ENCODE data around the gene SPATA2. TPM values are rescaled to one million over a fixed set of nuclear protein-coding genes. Genes with fewer than 3 reads are reported as not detected.

SPATA2 gene
- total and polyA plus RNA-seq, 2 experiments from 2014 or later: 5.3 to 9.3 TPM

- Histone ChIP-seq H3K27me3 (ENCODE audit: insufficient read depth) (no peaks in the 10 kb centered on the region), H4K20me1 (replicated peaks; ENCODE audit: insufficient read depth) (peaks cover 34% of the 10 kb centered on the region), H3K79me2 (replicated peaks; ENCODE audit: insufficient read depth) (peaks cover 52% of the 10 kb centered on the region), H3K36me3 (ENCODE audit: insufficient read depth) (peaks cover 54% of the 10 kb centered on the region), H3K4me2 (no peak overlapping the region), H3K4me3 (no peak overlapping the region), H3K27ac (ENCODE audit: low read depth) (no peak overlapping the region), H3F3A (replicated peaks; ENCODE audit: low read depth) (0 out of 2 replicates have a peak, but pooled peaks cover 6% of the 10 kb centered on the region), H3K4me1 (ENCODE audit: insufficient read depth) (no peaks in the 10 kb centered on the region), H2AFZ (no peak overlapping the region), H3K9me2 (ENCODE audit: insufficient read depth) (no peaks in the 10 kb centered on the region)
- H3K4me1 Mint-ChIP-seq: no peaks in the 10 kb centered on the region; the same call in 2 of the 3 replicates
- ATAC-seq (no peak), DNase-seq (ENCODE audit: low spot score) (no peak)
- peaks cover 80% of the 10 kb centered on the region for H3K36me3 Mint-ChIP-seq (ENCODE audit: low read depth)
- H3K9me3 Mint-ChIP-seq: no peaks in the 10 kb centered on the region; the same call in 2 of the 3 replicates
- no peak overlapping the region for H3K4me3 Mint-ChIP-seq
- TF ChIP-seq CREB1 (CRISPR knock-in tag; IDR thresholded peaks at IDR 0.05; ENCODE audit: low read depth): no peak
- H3K27me3 Mint-ChIP-seq (ENCODE audit: insufficient read depth, low read depth, poor library complexity): peaks cover 6% of the 10 kb centered on the region
- H3K27ac Mint-ChIP-seq: no peak overlapping the region
These were observed 30.6 kb upstream of the SPATA2 start for GRCh38 chr20:49945701-49946477.

- H2AFZ ChIP-seq: no peak overlapping the region
- H3K4me2 ChIP-seq: no peak overlapping the region
- Mint-ChIP-seq H3K27me3 (ENCODE audit: insufficient read depth, low read depth, poor library complexity) (peaks cover 6% of the 10 kb centered on the region), H3K4me1 (no peaks in the 10 kb centered on the region; the same call in 2 of the 3 replicates), H3K27ac (no peak overlapping the region), H3K36me3 (ENCODE audit: low read depth) (peaks cover 76% of the 10 kb centered on the region), H3K4me3 (no peak overlapping the region), H3K9me3 (no peaks in the 10 kb centered on the region; the same call in 2 of the 3 replicates)
- no peaks in the 10 kb centered on the region for H3K9me2 ChIP-seq (ENCODE audit: insufficient read depth)
- no peaks in the 10 kb centered on the region for H3K4me1 ChIP-seq (ENCODE audit: insufficient read depth)
- no peak overlapping the region for H3K4me3 ChIP-seq
- H4K20me1 ChIP-seq (replicated peaks; ENCODE audit: insufficient read depth): peaks cover 38% of the 10 kb centered on the region
- TF ChIP-seq ETS1 (IDR thresholded peaks at IDR 0.05): no peak
- TF ChIP-seq NANOG (IDR thresholded peaks at IDR 0.05; ENCODE audit: borderline replicate concordance): no peak
- no peak for TF ChIP-seq ZNF462 (CRISPR knock-in tag; IDR thresholded peaks at IDR 0.05)
- TF ChIP-seq JUNB (IDR thresholded peaks at IDR 0.05; ENCODE audit: unreplicated experiment): no peak
- no peak for TF ChIP-seq EZH2phosphoT487 (IDR thresholded peaks at IDR 0.05; ENCODE audit: unreplicated experiment)
- H3K36me3 ChIP-seq (ENCODE audit: insufficient read depth): peaks cover 58% of the 10 kb centered on the region
- ATAC-seq (no peak), DNase-seq (ENCODE audit: low spot score) (no peak)
- H3K79me2 ChIP-seq (replicated peaks; ENCODE audit: insufficient read depth): peaks cover 58% of the 10 kb centered on the region
- no peaks in the 10 kb centered on the region for H3K27me3 ChIP-seq (ENCODE audit: insufficient read depth)
- no peak overlapping the region for H3K27ac ChIP-seq (ENCODE audit: low read depth)
- 0 out of 2 replicates have a peak, but pooled peaks cover 6% of the 10 kb centered on the region for H3F3A ChIP-seq (replicated peaks; ENCODE audit: low read depth)
These were observed 30.0 kb upstream of the SPATA2 start for GRCh38 chr20:49945306-49945700.
